H1 (cell line): Measurements from ENCODE around the gene CFAP58.

Source experiments
- CREB1 ChIP-seq: IDR thresholded peaks from 2 replicates; pipeline ENCODE4 v1.6.1; 2012; ENCODE audit warnings: inconsistent platforms
- CTCF ChIP-seq, 3 experiments: IDR thresholded peaks; 1 replicate in 2 of 3; 2 replicates in 1 of 3; pipeline versions ENCODE4 v1.5.1 to v1.6.1; 2011; ENCODE audit warnings: low read length in 3 of 3, mild to moderate bottlenecking in 3 of 3, inconsistent platforms in 2 of 3, low read depth in 1 of 3, moderate library complexity in 1 of 3; ENCODE audit not compliant: insufficient read depth in 1 of 3; ENCODE audit errors: control extremely low read depth in 1 of 3
- EGR1 ChIP-seq: IDR thresholded peaks from 2 replicates; pipeline ENCODE4 v1.6.1; 2011; ENCODE audit warnings: low read depth, low read length, borderline replicate concordance
- EZH2 ChIP-seq: fragments of 200-600 bp; sonication (generic); IDR thresholded peaks from 2 replicates; pipeline ENCODE4 v1.7.1; 2012; ENCODE audit warnings: low read depth, mild to moderate bottlenecking, moderate library complexity, low read length, inconsistent platforms; ENCODE audit not compliant: severe bottlenecking
- KDM1A ChIP-seq: fragments of 200-600, 300-600 bp; sonication (generic); IDR thresholded peaks from 2 replicates; pipeline ENCODE4 v1.7.1; 2016; ENCODE audit warnings: mild to moderate bottlenecking, low read length, borderline replicate concordance
- KDM5A ChIP-seq: fragments of 200-600 bp; IDR thresholded peaks from 2 replicates; pipeline ENCODE4 v1.7.1; 2012; ENCODE audit warnings: mild to moderate bottlenecking, low read length, inconsistent platforms, mixed read lengths
- PHF8 ChIP-seq: fragments of 200-600 bp; sonication (generic); conservative IDR thresholded peaks from 2 replicates; pipeline ENCODE4 v1.7.1; 2012; ENCODE audit warnings: low read depth, mild to moderate bottlenecking, inconsistent platforms, low read length, moderate library complexity
- POLR2A ChIP-seq, 2 experiments: IDR thresholded peaks; 1 replicate in 1 of 2; 2 replicates in 1 of 2; pipeline ENCODE4 v1.6.1; 2011; ENCODE audit warnings: low read depth in 2 of 2, low read length in 2 of 2, mild to moderate bottlenecking in 2 of 2; ENCODE audit errors: control extremely low read depth in 1 of 2
- RFX5 ChIP-seq: IDR thresholded peaks from 2 replicates; pipeline ENCODE4 v1.6.1; 2011; ENCODE audit warnings: low read depth, low read length, improper control_type of control experiment, borderline replicate concordance
- SIN3A ChIP-seq, 2 experiments: IDR thresholded peaks in 1 of 2; conservative IDR thresholded peaks in 1 of 2; 2 replicates each; pipeline ENCODE4 v1.6.1; 2011 to 2012; ENCODE audit warnings: low read length in 2 of 2, improper control_type of control experiment in 1 of 2, low read depth in 1 of 2, mild to moderate bottlenecking in 1 of 2
- TAF1 ChIP-seq: IDR thresholded peaks from 2 replicates; pipeline ENCODE4 v1.6.1; 2011; ENCODE audit warnings: mild to moderate bottlenecking, low read depth, low read length

GRCh38 chr10:104417637-104418292 lies 64.1 kb downstream of the CFAP58 start:
- TF ChIP-seq EGR1 (no peak), KDM1A (no peak), CTCF (IDR thresholded peaks at IDR 0.05; ENCODE audit: control extremely low read depth in 1 of 3, insufficient read depth in 1 of 3, low read depth in 1 of 3, low read length in 3 of 3) (no peak), SIN3A (conservative IDR thresholded peaks at IDR 0.05 in 1 of 2, IDR thresholded peaks at IDR 0.05 in 1 of 2; ENCODE audit: low read depth in 1 of 2, low read length in 2 of 2) (no peak), EZH2 (no peak), POLR2A (IDR thresholded peaks at IDR 0.05; ENCODE audit: control extremely low read depth in 1 of 2, low read depth in 2 of 2, low read length in 2 of 2) (no peak), CREB1 (no peak), TAF1 (no peak), RFX5 (no peak), KDM5A (no peak), PHF8 (no peak)
